Measurements from ENCODE around the gene BTRC.

GRCh38 chr10:101595591-101596433, 241.8 kb downstream of the BTRC start:
- no peak for TF ChIP-seq EZH2 (IDR thresholded peaks at IDR 0.05; ENCODE audit: insufficient read depth, poor library complexity, severe bottlenecking)
- TF ChIP-seq EZH2phosphoT487 (IDR thresholded peaks at IDR 0.05; ENCODE audit: insufficient read depth, low read depth) = no peak
